SK-N-SH treated with all-trans-retinoic acid at 6 μM for 48 hours (cell line): ENCODE data around the gene ME1.
A peak's percentile ranks its signal among the peaks of the same experiment; 100 is the strongest.

Experiments
- ATAC-seq: fragments of 200-7000 bp; cut with Tn5 transposase; 3 replicates; pipeline ENCODE4 v1.9.1; 2020; ENCODE audit warnings: mild to moderate bottlenecking, moderate library complexity
- ARNTL ChIP-seq: fragments of 450-650 bp; formaldehyde crosslinking; IDR thresholded peaks from 2 replicates; pipeline ENCODE4 v1.5.0; 2020; ENCODE audit warnings: low read depth, mild to moderate bottlenecking, moderate library complexity, borderline replicate concordance
- BACH2 ChIP-seq: fragments of 250-450 bp; sonication (Bioruptor Pico); IDR thresholded peaks from 2 replicates; pipeline ENCODE4 v1.9.0; 2021; ENCODE audit warnings: mild to moderate bottlenecking, borderline replicate concordance
- CSDC2 ChIP-seq: fragments of 250-450 bp; sonication (Bioruptor Pico); IDR thresholded peaks from 2 replicates; pipeline ENCODE4 v1.5.0; 2020; ENCODE audit warnings: mild to moderate bottlenecking, moderate library complexity
- ESRRG ChIP-seq: fragments of 250-450 bp; sonication (Bioruptor Pico); IDR thresholded peaks from 2 replicates; pipeline ENCODE4 v1.6.1; 2021; ENCODE audit warnings: mild to moderate bottlenecking
- GLIS3 ChIP-seq: fragments of 250-450 bp; sonication (Bioruptor Pico); IDR thresholded peaks from 2 replicates; pipeline ENCODE4 v1.5.0; 2020; ENCODE audit warnings: mild to moderate bottlenecking, moderate library complexity
- ISL1 ChIP-seq: fragments of 250-450 bp; sonication (Bioruptor Pico); IDR thresholded peaks from 2 replicates; pipeline ENCODE4 v2.1.2; 2022; ENCODE audit warnings: mild to moderate bottlenecking, moderate library complexity
- OSR1 ChIP-seq: fragments of 250-450 bp; sonication (Bioruptor Pico); IDR thresholded peaks from 2 replicates; pipeline ENCODE4 v1.8.0; 2022; ENCODE audit warnings: moderate library complexity, mild to moderate bottlenecking, inconsistent platforms
- PPARA ChIP-seq: fragments of 250-450 bp; sonication (Bioruptor Pico); IDR thresholded peaks from 2 replicates; pipeline ENCODE4 v1.5.0; 2020; ENCODE audit warnings: mild to moderate bottlenecking, borderline replicate concordance
- RARB ChIP-seq: fragments of 250-450 bp; sonication (Bioruptor Pico); IDR thresholded peaks from 2 replicates; pipeline ENCODE4 v1.8.0; 2021; ENCODE audit warnings: mild to moderate bottlenecking, moderate library complexity
- SNAI2 ChIP-seq: fragments of 250-450 bp; sonication (Bioruptor Pico); IDR thresholded peaks from 2 replicates; pipeline ENCODE4 v1.5.0; 2020; ENCODE audit warnings: mild to moderate bottlenecking, moderate library complexity
- TCF4 ChIP-seq: fragments of 250-450 bp; sonication (Bioruptor Pico); IDR thresholded peaks from 2 replicates; pipeline ENCODE4 v1.8.0; 2021; ENCODE audit warnings: mild to moderate bottlenecking, moderate library complexity, borderline replicate concordance
- TOX ChIP-seq: fragments of 250-450 bp; sonication (Bioruptor Pico); IDR thresholded peaks from 2 replicates; pipeline ENCODE4 v1.8.0; 2021; ENCODE audit warnings: mild to moderate bottlenecking, moderate library complexity, borderline replicate concordance
- ZC3H10 ChIP-seq: fragments of 250-450 bp; sonication (Bioruptor Pico); IDR thresholded peaks from 2 replicates; pipeline ENCODE4 v1.5.1; 2021; ENCODE audit warnings: mild to moderate bottlenecking, moderate library complexity
- ZFP3 ChIP-seq: fragments of 250-450 bp; sonication (Bioruptor Pico); IDR thresholded peaks from 2 replicates; pipeline ENCODE4 v1.5.0; 2020; ENCODE audit warnings: mild to moderate bottlenecking, moderate library complexity
- ZFP30 ChIP-seq: fragments of 450-650 bp; formaldehyde crosslinking; IDR thresholded peaks from 2 replicates; pipeline ENCODE4 v1.5.0; 2022; ENCODE audit warnings: mild to moderate bottlenecking, moderate library complexity
- ZNF565 ChIP-seq: fragments of 450-650 bp; formaldehyde crosslinking; conservative IDR thresholded peaks from 2 replicates; pipeline ENCODE4 v1.5.0; 2020; ENCODE audit warnings: low read depth, mild to moderate bottlenecking, moderate library complexity
- ZNF70 ChIP-seq: fragments of 450-650 bp; formaldehyde crosslinking; IDR thresholded peaks from 2 replicates; pipeline ENCODE4 v1.5.0; 2020; ENCODE audit warnings: mild to moderate bottlenecking, moderate library complexity
- ZNF8 ChIP-seq: fragments of 450-650 bp; formaldehyde crosslinking; IDR thresholded peaks from 2 replicates; pipeline ENCODE4 v1.5.0; 2020; ENCODE audit warnings: mild to moderate bottlenecking, moderate library complexity
- TF ChIP-seq, protein P1 (sequence below): fragments of 250-450 bp; sonication (Bioruptor Pico); IDR thresholded peaks from 2 replicates; pipeline ENCODE4 v1.8.0; 2020; ENCODE audit warnings: mild to moderate bottlenecking, moderate library complexity, borderline replicate concordance
- TF ChIP-seq, protein P2 (sequence below): fragments of 250-450 bp; sonication (Bioruptor Pico); IDR thresholded peaks from 2 replicates; pipeline ENCODE4 v1.8.0; 2021; ENCODE audit warnings: low read depth, mild to moderate bottlenecking, moderate library complexity, borderline replicate concordance
- TF ChIP-seq, protein P3 (sequence below): fragments of 250-450 bp; sonication (Bioruptor Pico); IDR thresholded peaks from 2 replicates; pipeline ENCODE4 v1.5.1; 2021; ENCODE audit warnings: mild to moderate bottlenecking, moderate library complexity
- TF ChIP-seq, protein P4 (sequence below): fragments of 250-450 bp; sonication (Bioruptor Pico); IDR thresholded peaks from 2 replicates; pipeline ENCODE4 v1.5.0; 2020; ENCODE audit warnings: mild to moderate bottlenecking, moderate library complexity
- TF ChIP-seq, protein P5 (sequence below): fragments of 250-450 bp; sonication (Bioruptor Pico); IDR thresholded peaks from 2 replicates; pipeline ENCODE4 v1.5.1; 2020; ENCODE audit warnings: low read depth, mild to moderate bottlenecking, moderate library complexity

Gene ME1

DNA sequence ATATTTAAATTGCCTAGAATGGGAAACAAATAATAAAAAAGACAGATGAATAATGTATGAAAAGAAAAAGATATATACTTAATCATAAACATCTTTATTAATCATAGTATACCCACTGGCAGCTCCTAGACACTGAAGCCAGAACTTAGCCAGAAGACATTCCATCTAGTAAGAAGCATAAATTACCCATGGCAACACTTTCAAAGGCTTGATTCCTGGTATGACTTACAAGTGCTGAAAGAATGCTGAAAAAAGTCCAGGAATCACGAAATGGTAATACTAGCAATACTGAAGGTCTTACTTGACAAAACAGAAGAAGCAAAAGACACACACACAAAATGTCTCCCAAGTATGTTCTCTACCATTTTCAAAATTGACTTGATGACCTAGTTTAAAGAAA is 199.7 kb downstream of the ME1 start:
- peak; percentile 88 for ATAC-seq
- peak; percentile 63 for TF ChIP-seq ISL1 (CRISPR knock-in tag)
- TF ChIP-seq ZNF565 (CRISPR knock-in tag) = no peak

DNA sequence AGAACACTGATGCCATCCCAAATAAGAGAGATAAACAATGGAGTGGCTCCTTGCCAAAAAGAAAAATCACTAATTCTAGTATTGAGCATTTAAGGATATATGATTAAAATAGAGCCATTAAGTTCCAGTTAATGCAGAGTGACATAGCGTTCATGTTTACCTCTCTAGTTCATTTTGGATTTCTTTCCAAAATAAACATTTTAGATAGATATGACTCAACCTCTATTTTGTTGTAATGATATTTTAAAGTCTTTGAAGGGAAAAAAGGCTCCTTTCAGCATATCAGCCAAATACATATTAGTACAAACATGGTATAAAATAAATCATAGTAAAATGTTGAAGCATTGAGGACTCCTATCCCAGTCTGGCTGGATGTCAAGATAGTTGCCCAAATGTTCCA is 204.3 kb downstream of the ME1 start:
- no peak for ATAC-seq
- TF ChIP-seq ISL1 (CRISPR knock-in tag) (peak; percentile 86), ZNF70 (no peak)

DNA sequence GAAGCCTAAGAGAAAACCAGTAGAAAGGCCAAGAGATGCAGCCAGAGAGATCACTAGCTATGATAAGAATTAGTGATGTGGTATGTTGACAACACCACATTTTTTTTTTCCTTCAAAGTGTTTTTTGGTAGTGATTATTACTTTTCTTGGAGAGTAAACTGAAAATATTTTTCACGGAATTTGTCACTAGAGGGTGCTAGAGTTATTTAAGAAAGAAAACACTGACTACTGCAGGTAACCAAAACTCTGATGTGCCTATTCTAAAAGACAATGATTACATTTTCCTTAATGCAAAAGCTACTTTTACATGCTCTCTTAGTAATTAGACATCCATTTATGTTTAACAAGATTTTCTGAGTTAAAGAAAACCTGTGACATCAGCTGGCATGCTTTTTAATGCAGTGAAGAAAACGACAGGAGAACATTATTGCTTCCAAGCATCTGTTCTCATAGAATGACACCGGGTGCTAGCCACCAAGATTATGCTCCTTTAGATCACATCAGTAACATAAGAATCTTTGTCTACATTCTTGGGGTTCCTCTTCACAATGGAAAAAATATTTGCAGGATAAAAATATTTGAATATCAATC is 208.9 kb downstream of the ME1 start:
- peak; percentile 73 for ATAC-seq
- TF ChIP-seq ESRRG (CRISPR knock-in tag) (no peak), ZNF8 (CRISPR knock-in tag) (no peak), ZFP30 (no peak), ISL1 (CRISPR knock-in tag) (no peak), ZNF565 (CRISPR knock-in tag) (no peak), CSDC2 (CRISPR knock-in tag) (no peak), PPARA (no peak), TOX (CRISPR knock-in tag) (no peak), GLIS3 (CRISPR knock-in tag) (no peak), RARB (CRISPR knock-in tag) (no peak), SNAI2 (CRISPR knock-in tag) (no peak), BACH2 (CRISPR knock-in tag) (no peak), TCF4 (CRISPR knock-in tag) (no peak), ZNF70 (no peak), OSR1 (CRISPR knock-in tag) (no peak), ZFP3 (CRISPR knock-in tag) (no peak), ARNTL (no peak)
- TF ChIP-seq, protein P1, sequence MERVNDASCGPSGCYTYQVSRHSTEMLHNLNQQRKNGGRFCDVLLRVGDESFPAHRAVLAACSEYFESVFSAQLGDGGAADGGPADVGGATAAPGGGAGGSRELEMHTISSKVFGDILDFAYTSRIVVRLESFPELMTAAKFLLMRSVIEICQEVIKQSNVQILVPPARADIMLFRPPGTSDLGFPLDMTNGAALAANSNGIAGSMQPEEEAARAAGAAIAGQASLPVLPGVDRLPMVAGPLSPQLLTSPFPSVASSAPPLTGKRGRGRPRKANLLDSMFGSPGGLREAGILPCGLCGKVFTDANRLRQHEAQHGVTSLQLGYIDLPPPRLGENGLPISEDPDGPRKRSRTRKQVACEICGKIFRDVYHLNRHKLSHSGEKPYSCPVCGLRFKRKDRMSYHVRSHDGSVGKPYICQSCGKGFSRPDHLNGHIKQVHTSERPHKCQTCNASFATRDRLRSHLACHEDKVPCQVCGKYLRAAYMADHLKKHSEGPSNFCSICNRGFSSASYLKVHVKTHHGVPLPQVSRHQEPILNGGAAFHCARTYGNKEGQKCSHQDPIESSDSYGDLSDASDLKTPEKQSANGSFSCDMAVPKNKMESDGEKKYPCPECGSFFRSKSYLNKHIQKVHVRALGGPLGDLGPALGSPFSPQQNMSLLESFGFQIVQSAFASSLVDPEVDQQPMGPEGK (CRISPR knock-in tag) = no peak
- TF ChIP-seq, protein P2, sequence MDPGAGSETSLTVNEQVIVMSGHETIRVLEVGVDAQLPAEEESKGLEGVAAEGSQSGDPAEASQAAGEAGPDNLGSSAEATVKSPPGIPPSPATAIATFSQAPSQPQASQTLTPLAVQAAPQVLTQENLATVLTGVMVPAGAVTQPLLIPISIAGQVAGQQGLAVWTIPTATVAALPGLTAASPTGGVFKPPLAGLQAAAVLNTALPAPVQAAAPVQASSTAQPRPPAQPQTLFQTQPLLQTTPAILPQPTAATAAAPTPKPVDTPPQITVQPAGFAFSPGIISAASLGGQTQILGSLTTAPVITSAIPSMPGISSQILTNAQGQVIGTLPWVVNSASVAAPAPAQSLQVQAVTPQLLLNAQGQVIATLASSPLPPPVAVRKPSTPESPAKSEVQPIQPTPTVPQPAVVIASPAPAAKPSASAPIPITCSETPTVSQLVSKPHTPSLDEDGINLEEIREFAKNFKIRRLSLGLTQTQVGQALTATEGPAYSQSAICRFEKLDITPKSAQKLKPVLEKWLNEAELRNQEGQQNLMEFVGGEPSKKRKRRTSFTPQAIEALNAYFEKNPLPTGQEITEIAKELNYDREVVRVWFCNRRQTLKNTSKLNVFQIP (CRISPR knock-in tag) = no peak
- TF ChIP-seq, protein P3, sequence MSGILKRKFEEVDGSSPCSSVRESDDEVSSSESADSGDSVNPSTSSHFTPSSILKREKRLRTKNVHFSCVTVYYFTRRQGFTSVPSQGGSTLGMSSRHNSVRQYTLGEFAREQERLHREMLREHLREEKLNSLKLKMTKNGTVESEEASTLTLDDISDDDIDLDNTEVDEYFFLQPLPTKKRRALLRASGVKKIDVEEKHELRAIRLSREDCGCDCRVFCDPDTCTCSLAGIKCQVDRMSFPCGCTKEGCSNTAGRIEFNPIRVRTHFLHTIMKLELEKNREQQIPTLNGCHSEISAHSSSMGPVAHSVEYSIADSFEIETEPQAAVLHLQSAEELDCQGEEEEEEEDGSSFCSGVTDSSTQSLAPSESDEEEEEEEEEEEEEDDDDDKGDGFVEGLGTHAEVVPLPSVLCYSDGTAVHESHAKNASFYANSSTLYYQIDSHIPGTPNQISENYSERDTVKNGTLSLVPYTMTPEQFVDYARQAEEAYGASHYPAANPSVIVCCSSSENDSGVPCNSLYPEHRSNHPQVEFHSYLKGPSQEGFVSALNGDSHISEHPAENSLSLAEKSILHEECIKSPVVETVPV = no peak

DNA sequence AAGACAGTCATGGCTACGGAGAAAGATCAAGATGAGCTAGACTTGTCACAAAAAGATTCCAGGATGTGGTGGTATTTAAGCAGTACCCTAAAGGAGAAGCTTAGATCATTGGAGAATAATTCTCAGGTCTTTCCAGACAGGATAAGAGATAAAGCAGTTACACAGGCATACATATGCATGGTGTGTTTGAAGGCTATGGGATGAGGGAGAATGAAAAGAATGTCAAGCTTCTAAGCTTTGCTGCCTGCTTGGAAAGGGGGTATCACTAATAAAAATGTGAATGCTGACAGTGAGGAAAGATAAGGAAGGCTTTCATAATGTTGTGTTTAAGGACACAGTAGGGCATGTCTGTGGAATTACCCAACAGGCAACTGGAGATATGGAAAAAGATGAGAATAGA is 209.6 kb downstream of the ME1 start:
- ATAC-seq = peak; percentile 33; the same call in 1 of the 3 replicates
- TF ChIP-seq ZNF565 (CRISPR knock-in tag) (no peak), ISL1 (CRISPR knock-in tag) (peak; percentile 69)

DNA sequence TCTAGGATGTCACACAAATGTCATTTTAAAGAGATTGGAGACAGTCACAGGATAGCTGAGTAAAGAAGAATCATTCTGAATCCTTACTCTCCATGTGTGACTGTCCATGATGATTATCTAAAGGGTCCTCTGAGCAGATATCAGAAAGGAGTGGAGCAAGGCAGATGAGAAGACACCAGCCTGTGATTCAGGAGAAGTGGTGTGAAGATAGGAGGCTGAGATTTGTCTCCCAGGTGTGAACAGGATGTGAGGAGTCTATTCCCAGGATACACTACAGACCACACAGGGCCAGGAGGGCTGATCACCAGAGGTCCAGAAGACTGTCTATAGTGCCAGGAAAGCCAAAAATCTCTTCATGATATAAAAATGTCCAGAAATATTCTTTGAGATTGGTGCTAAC is 210.7 kb downstream of the ME1 start:
- ATAC-seq = no peak
- TF ChIP-seq RARB (CRISPR knock-in tag) (no peak), ZFP30 (no peak), ESRRG (CRISPR knock-in tag) (no peak), ARNTL (no peak), ZNF565 (CRISPR knock-in tag) (no peak), GLIS3 (CRISPR knock-in tag) (no peak), ZC3H10 (CRISPR knock-in tag) (no peak), PPARA (no peak), TOX (CRISPR knock-in tag) (no peak), ZNF8 (CRISPR knock-in tag) (no peak), ISL1 (CRISPR knock-in tag) (no peak)
- TF ChIP-seq, protein P4, sequence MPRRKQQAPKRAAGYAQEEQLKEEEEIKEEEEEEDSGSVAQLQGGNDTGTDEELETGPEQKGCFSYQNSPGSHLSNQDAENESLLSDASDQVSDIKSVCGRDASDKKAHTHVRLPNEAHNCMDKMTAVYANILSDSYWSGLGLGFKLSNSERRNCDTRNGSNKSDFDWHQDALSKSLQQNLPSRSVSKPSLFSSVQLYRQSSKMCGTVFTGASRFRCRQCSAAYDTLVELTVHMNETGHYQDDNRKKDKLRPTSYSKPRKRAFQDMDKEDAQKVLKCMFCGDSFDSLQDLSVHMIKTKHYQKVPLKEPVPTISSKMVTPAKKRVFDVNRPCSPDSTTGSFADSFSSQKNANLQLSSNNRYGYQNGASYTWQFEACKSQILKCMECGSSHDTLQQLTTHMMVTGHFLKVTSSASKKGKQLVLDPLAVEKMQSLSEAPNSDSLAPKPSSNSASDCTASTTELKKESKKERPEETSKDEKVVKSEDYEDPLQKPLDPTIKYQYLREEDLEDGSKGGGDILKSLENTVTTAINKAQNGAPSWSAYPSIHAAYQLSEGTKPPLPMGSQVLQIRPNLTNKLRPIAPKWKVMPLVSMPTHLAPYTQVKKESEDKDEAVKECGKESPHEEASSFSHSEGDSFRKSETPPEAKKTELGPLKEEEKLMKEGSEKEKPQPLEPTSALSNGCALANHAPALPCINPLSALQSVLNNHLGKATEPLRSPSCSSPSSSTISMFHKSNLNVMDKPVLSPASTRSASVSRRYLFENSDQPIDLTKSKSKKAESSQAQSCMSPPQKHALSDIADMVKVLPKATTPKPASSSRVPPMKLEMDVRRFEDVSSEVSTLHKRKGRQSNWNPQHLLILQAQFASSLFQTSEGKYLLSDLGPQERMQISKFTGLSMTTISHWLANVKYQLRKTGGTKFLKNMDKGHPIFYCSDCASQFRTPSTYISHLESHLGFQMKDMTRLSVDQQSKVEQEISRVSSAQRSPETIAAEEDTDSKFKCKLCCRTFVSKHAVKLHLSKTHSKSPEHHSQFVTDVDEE = no peak
- TF ChIP-seq, protein P5, sequence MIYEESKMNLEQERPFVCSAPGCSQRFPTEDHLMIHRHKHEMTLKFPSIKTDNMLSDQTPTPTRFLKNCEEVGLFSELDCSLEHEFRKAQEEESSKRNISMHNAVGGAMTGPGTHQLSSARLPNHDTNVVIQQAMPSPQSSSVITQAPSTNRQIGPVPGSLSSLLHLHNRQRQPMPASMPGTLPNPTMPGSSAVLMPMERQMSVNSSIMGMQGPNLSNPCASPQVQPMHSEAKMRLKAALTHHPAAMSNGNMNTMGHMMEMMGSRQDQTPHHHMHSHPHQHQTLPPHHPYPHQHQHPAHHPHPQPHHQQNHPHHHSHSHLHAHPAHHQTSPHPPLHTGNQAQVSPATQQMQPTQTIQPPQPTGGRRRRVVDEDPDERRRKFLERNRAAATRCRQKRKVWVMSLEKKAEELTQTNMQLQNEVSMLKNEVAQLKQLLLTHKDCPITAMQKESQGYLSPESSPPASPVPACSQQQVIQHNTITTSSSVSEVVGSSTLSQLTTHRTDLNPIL (CRISPR knock-in tag) = no peak
- TF ChIP-seq, protein P1 (CRISPR knock-in tag) = no peak
- TF ChIP-seq, all 23 proteins: peak for 0
